IMR-90 (cell line): ENCODE data around the gene RNF215.

Experiments used
- CEBPB ChIP-seq: IDR thresholded peaks from 2 replicates; pipeline ENCODE4 v1.6.1; 2012; ENCODE audit warnings: low read depth, low read length, improper control_type of control experiment
- CHD1 ChIP-seq: IDR thresholded peaks from 2 replicates; pipeline ENCODE4 v1.6.1; 2012; ENCODE audit warnings: low read depth, low read length, improper control_type of control experiment
- FOS ChIP-seq: fragments of 150-350 bp; IDR thresholded peaks from 2 replicates; pipeline ENCODE4 v1.6.1; 2016; ENCODE audit warnings: low read depth, low read length
- MAFK ChIP-seq: IDR thresholded peaks from 2 replicates; pipeline ENCODE4 v1.6.1; 2012; ENCODE audit warnings: low read depth, low read length, improper control_type of control experiment
- MAZ ChIP-seq: IDR thresholded peaks from 2 replicates; pipeline ENCODE4 v1.6.1; 2012; ENCODE audit warnings: low read depth, mild to moderate bottlenecking, low read length, improper control_type of control experiment, moderate library complexity, borderline replicate concordance
- MXI1 ChIP-seq: IDR thresholded peaks from 2 replicates; pipeline ENCODE4 v1.6.1; 2012; ENCODE audit warnings: low read depth, mild to moderate bottlenecking, low read length, moderate library complexity, borderline replicate concordance
- NFE2L2 ChIP-seq: fragments of 150-350 bp; IDR thresholded peaks from 2 replicates; pipeline ENCODE4 v1.6.1; 2016; ENCODE audit warnings: low read depth, mild to moderate bottlenecking, low read length
- POLR2A ChIP-seq: IDR thresholded peaks from 2 replicates; pipeline ENCODE4 v1.6.1; 2012; ENCODE audit warnings: mild to moderate bottlenecking, low read depth, low read length
- RAD21 ChIP-seq: IDR thresholded peaks from 2 replicates; pipeline ENCODE4 v1.6.1; 2012; ENCODE audit warnings: low read length, improper control_type of control experiment
- RFX5 ChIP-seq: IDR thresholded peaks from 2 replicates; pipeline ENCODE4 v1.8.0; 2012; ENCODE audit warnings: low read depth, mild to moderate bottlenecking, low read length, moderate library complexity
- SMC3 ChIP-seq: fragments of 150-350 bp; IDR thresholded peaks from 2 replicates; pipeline ENCODE4 v1.6.1; 2016; ENCODE audit warnings: low read depth, mild to moderate bottlenecking, antibody characterized with exemption, low read length, moderate library complexity
- USF2 ChIP-seq: fragments of 150-350 bp; IDR thresholded peaks from 2 replicates; pipeline ENCODE4 v1.6.1; 2017; ENCODE audit warnings: mild to moderate bottlenecking, antibody characterized with exemption, low read length, low read depth
- TF ChIP-seq, protein P1 (sequence below): conservative IDR thresholded peaks from 2 replicates; pipeline ENCODE4 v1.5.1; 2012; ENCODE audit warnings: mild to moderate bottlenecking, low read depth, low read length, improper control_type of control experiment

GRCh38 chr22:30408388-30409102, 21.3 kb upstream of the RNF215 start:
- TF ChIP-seq MXI1 (no peak), POLR2A (no peak), MAZ (no peak), USF2 (no peak), CEBPB (no peak), SMC3 (no peak), MAFK (no peak), RFX5 (no peak), RAD21 (no peak), FOS (no peak), NFE2L2 (no peak), CHD1 (no peak)
- TF ChIP-seq, protein P1, sequence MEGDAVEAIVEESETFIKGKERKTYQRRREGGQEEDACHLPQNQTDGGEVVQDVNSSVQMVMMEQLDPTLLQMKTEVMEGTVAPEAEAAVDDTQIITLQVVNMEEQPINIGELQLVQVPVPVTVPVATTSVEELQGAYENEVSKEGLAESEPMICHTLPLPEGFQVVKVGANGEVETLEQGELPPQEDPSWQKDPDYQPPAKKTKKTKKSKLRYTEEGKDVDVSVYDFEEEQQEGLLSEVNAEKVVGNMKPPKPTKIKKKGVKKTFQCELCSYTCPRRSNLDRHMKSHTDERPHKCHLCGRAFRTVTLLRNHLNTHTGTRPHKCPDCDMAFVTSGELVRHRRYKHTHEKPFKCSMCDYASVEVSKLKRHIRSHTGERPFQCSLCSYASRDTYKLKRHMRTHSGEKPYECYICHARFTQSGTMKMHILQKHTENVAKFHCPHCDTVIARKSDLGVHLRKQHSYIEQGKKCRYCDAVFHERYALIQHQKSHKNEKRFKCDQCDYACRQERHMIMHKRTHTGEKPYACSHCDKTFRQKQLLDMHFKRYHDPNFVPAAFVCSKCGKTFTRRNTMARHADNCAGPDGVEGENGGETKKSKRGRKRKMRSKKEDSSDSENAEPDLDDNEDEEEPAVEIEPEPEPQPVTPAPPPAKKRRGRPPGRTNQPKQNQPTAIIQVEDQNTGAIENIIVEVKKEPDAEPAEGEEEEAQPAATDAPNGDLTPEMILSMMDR, result no peak
